HCT116 (cell line): Measurements from ENCODE around the gene RAB31. TPM values are rescaled to one million over a fixed set of nuclear protein-coding genes. Genes with fewer than 3 reads are reported as not detected.

Experiments used
- ATAC-seq: fragments of 200-7000 bp; cut with Tn5 transposase; 2 replicates; pipeline ENCODE4 v1.9.1; 2020; ENCODE audit warnings: mild to moderate bottlenecking, moderate library complexity
- BruUV-seq: library from RNA; stranded (reverse); fragments of 400-500 nt; replicated peaks from 2 replicates; lab custom pipeline; 2021; lab: Mats Ljungman, UMichigan
- CTCF ChIA-PET: fragments of 300-600 bp; sonication (Branson Sonifier 250); formaldehyde crosslinking; loops from one replicate; lab custom pipeline; 2021; ENCODE audit warnings: antibody characterized with exemption; lab: Charles Lee
- POLR2A ChIA-PET: fragments of 300-600, 350-600 bp; sonication (Branson Sonifier 250); formaldehyde crosslinking; loops from one replicate; lab custom pipeline; 2021; ENCODE audit warnings: antibody characterized with exemption; lab: Charles Lee
- RAD21 ChIA-PET, 2 experiments: fragments of 300-600 bp; sonication (Branson Sonifier 250); formaldehyde crosslinking; loops; one replicate each; lab custom pipeline; 2023; ENCODE audit warnings: low total read pairs in 2 of 2; ENCODE audit not compliant: uncharacterized antibody in 2 of 2, unreplicated experiment in 2 of 2, low non-redundant PET in 1 of 2; lab: Charles Lee
- DNase-seq: peaks from one replicate; pipeline ENCODE4 v3.0.0-alpha.2; 2010; ENCODE audit warnings: low read depth, low spot score
- H2AFZ ChIP-seq: fragments of 200-600 bp; shearing (Covaris generic), sonication (generic); 2 replicates; pipeline ENCODE4 v1.6.1; 2017; ENCODE audit warnings: low read depth, mixed run types, mixed read lengths, antibody characterized with exemption, low read length; ENCODE audit not compliant: poor library complexity, severe bottlenecking
- H3K27ac ChIP-seq: 2 replicates; pipeline ENCODE4 v1.5.1; 2012; ENCODE audit warnings: low read depth, low read length
- H3K27me3 ChIP-seq: fragments of 200-600 bp; sonication (generic); 2 replicates; pipeline ENCODE4 v1.6.1; 2016; ENCODE audit warnings: mixed run types, low read length, mixed read lengths; ENCODE audit not compliant: insufficient read depth
- H3K36me3 ChIP-seq, 2 experiments: fragments of 200-500 bp in 1 of 2; fragments of 200-600 bp in 1 of 2; sonication (Bioruptor generic) in 1 of 2; sonication (generic) in 1 of 2; 2 replicates each; pipeline versions ENCODE4 v1.5.1 to v1.6.1; 2014 to 2016; ENCODE audit warnings: low read length in 2 of 2, inconsistent platforms in 1 of 2, mixed read lengths in 1 of 2, mixed run types in 1 of 2; ENCODE audit not compliant: insufficient read depth in 2 of 2, control insufficient read depth in 1 of 2
- H3K4me1 ChIP-seq, 2 experiments: fragments of 200-600 bp in 1 of 2; sonication (generic) in 1 of 2; 2 replicates each; pipeline versions ENCODE4 v1.5.1 to v1.6.1; 2012 to 2017; ENCODE audit warnings: low read length in 2 of 2, inconsistent platforms in 1 of 2, mild to moderate bottlenecking in 1 of 2, mixed read lengths in 1 of 2, mixed run types in 1 of 2, moderate library complexity in 1 of 2; ENCODE audit not compliant: insufficient read depth in 2 of 2, control insufficient read depth in 1 of 2
- H3K4me2 ChIP-seq: fragments of 200-600 bp; sonication (generic); 2 replicates; pipeline ENCODE4 v1.6.1; 2017; ENCODE audit warnings: mixed run types, low read length, mixed read lengths
- H3K4me3 ChIP-seq, 2 experiments: fragments of 200-600 bp in 1 of 2; sonication (generic) in 1 of 2; replicated peaks in 1 of 2; 2 replicates each; pipeline ENCODE4 v1.5.1; 2011 to 2016; ENCODE audit warnings: low read length in 2 of 2, control low read depth in 1 of 2, low read depth in 1 of 2, mild to moderate bottlenecking in 1 of 2, mixed read lengths in 1 of 2, mixed run types in 1 of 2
- H3K79me2 ChIP-seq: fragments of 200-600 bp; sonication (generic); 2 replicates; pipeline ENCODE4 v1.6.1; 2017; ENCODE audit warnings: mild to moderate bottlenecking, mixed run types, low read length, moderate library complexity, mixed read lengths; ENCODE audit not compliant: insufficient read depth
- H3K9ac ChIP-seq: fragments of 200-600 bp; sonication (generic); 2 replicates; pipeline ENCODE4 v1.6.1; 2016; ENCODE audit warnings: low read length, mixed read lengths
- H3K9me2 ChIP-seq: fragments of 200-600 bp; sonication (generic), shearing (Covaris generic); 2 replicates; pipeline ENCODE4 v1.6.1; 2017; ENCODE audit warnings: mixed run types, mild to moderate bottlenecking, moderate library complexity; ENCODE audit not compliant: insufficient read depth
- H3K9me3 ChIP-seq, 2 experiments: fragments of 200-500 bp in 1 of 2; fragments of 200-600 bp in 1 of 2; sonication (Bioruptor generic) in 1 of 2; sonication (generic) in 1 of 2; 2 replicates each; pipeline ENCODE4 v1.6.1; 2014 to 2017; ENCODE audit warnings: low read length in 2 of 2, mixed read lengths in 2 of 2, inconsistent platforms in 1 of 2, low read depth in 1 of 2, mild to moderate bottlenecking in 1 of 2, mixed run types in 1 of 2, moderate library complexity in 1 of 2; ENCODE audit not compliant: control insufficient read depth in 1 of 2, insufficient read depth in 1 of 2
- H4K20me1 ChIP-seq: fragments of 200-600 bp; sonication (generic), shearing (Covaris generic); 2 replicates; pipeline ENCODE4 v1.6.1; 2017; ENCODE audit warnings: mixed run types, mild to moderate bottlenecking, moderate library complexity; ENCODE audit not compliant: insufficient read depth
- CEBPB ChIP-seq: IDR thresholded peaks from 2 replicates; pipeline ENCODE4 v1.6.1; 2012; ENCODE audit warnings: low read depth
- CTCF ChIP-seq, 3 experiments: fragments of 200-600 bp in 1 of 3; sonication (generic) in 1 of 3; IDR thresholded peaks in 2 of 3; conservative IDR thresholded peaks in 1 of 3; 2 replicates each; pipeline ENCODE4 v1.5.1; 2012 to 2017; ENCODE audit warnings: low read depth in 2 of 3, low read length in 2 of 3, antibody characterized with exemption in 1 of 3, borderline replicate concordance in 1 of 3, control low read depth in 1 of 3, mild to moderate bottlenecking in 1 of 3, mixed read lengths in 1 of 3, mixed run types in 1 of 3, moderate library complexity in 1 of 3; ENCODE audit not compliant: insufficient read depth in 1 of 3
- FOSL1 ChIP-seq: IDR thresholded peaks from 2 replicates; pipeline ENCODE4 v1.6.1; 2012; ENCODE audit warnings: low read depth
- JUND ChIP-seq: IDR thresholded peaks from 2 replicates; pipeline ENCODE4 v1.6.1; 2012
- MAX ChIP-seq: IDR thresholded peaks from 2 replicates; pipeline ENCODE4 v1.6.1; 2012
- RAD21 ChIP-seq: IDR thresholded peaks from 2 replicates; pipeline ENCODE4 v1.6.1; 2012; ENCODE audit warnings: low read depth, mild to moderate bottlenecking
- SP1 ChIP-seq: IDR thresholded peaks from 2 replicates; pipeline ENCODE4 v1.6.1; 2012; ENCODE audit warnings: low read depth
- TCF7L2 ChIP-seq: IDR thresholded peaks from 2 replicates; pipeline ENCODE4 v1.7.0; 2011; ENCODE audit warnings: borderline replicate concordance, inconsistent platforms; ENCODE audit not compliant: insufficient read depth, insufficient read length; ENCODE audit errors: extremely low read depth
- YY1 ChIP-seq: IDR thresholded peaks from 2 replicates; pipeline ENCODE4 v1.6.1; 2011; ENCODE audit warnings: low read length, low read depth, moderate library complexity, mild to moderate bottlenecking; ENCODE audit not compliant: insufficient replicate concordance; ENCODE audit errors: extremely low read depth
- ZBTB33 ChIP-seq: IDR thresholded peaks from 2 replicates; pipeline ENCODE4 v1.6.1; 2011; ENCODE audit warnings: mild to moderate bottlenecking, low read length, moderate library complexity; ENCODE audit not compliant: insufficient replicate concordance; ENCODE audit errors: extremely low read depth
- ZFX ChIP-seq: fragments of 450-650 bp; IDR thresholded peaks from 2 replicates; pipeline ENCODE4 v1.6.1; 2017
- intact Hi-C: fragments of 100-400 bp; cut with micrococcal nuclease; formaldehyde crosslinking; loops from 2 replicates; pipeline ENCODE4 v1.10.0; 2022
- total RNA-seq: library from RNA; stranded (reverse); gene quantifications from one replicate; pipeline ENCODE4 v1.2.1, GENCODE V29; 2021; ENCODE audit not compliant: unreplicated experiment

The RAB31 gene
- total RNA-seq, 1 experiment from 2014 or later, result 46.9 TPM

- TF ChIP-seq TCF7L2 (no peak), JUND (no peak), ZFX (no peak), SP1 (no peak), FOSL1 (no peak), RAD21 (no peak)
Measured at GRCh38 chr18:9726175-9726574, 18.1 kb downstream of the RAB31 start (continued).

- no peak overlapping the region for H3K9ac ChIP-seq
- H3K9me3 ChIP-seq, result no peaks in the 10 kb centered on the region
- 0 out of 2 replicates have a peak, but pooled peaks cover 3% of the 10 kb centered on the region for H3K79me2 ChIP-seq
- H2AFZ ChIP-seq, result no peak overlapping the region
- H3K27me3 ChIP-seq, result no peaks in the 10 kb centered on the region
- H3K4me1 ChIP-seq, result peaks cover 6 to 15% of the 10 kb centered on the region in 2 experiments; a peak in 3 of 4 replicates
- RAD21 ChIA-PET, result no interaction called here
- CTCF ChIA-PET, result no interaction called here
- POLR2A ChIA-PET, result interaction anchor here (1.1 kb wide), 1 partner anchor 29 kb away, joined by 3 read pairs; no protein-coding TSS in a partner anchor
- no peaks in the 10 kb centered on the region for H3K9me2 ChIP-seq
- H3K36me3 ChIP-seq, result peaks cover 0 to 3% of the 10 kb centered on the region in 2 experiments; a peak in 1 of 4 replicates
- H3K4me3 ChIP-seq, result no peak overlapping the region
- BruUV-seq, result no TSS peak
- no peak for DNase-seq
- no peak overlapping the region for H3K4me2 ChIP-seq
- intact Hi-C loops, result no loop called here
- TF ChIP-seq RAD21 (no peak), TCF7L2 (no peak)
- TF ChIP-seq, all 23 proteins: peak for 0
- H3K27ac ChIP-seq, result no peak overlapping the region
- no peak for ATAC-seq
- H4K20me1 ChIP-seq, result no peaks in the 10 kb centered on the region; the same call in 1 of the 2 replicates
Measured at GRCh38 chr18:9726936-9727335, 18.8 kb downstream of the RAB31 start.

GRCh38 chr18:9730786-9731185, 22.7 kb downstream of the RAB31 start:
- no TSS peak for BruUV-seq
- TF ChIP-seq MAX, result no peak
- TF ChIP-seq JUND, result no peak
- no peak for TF ChIP-seq CEBPB
- no peak for TF ChIP-seq ZBTB33
- no peak for TF ChIP-seq YY1
- no peak for TF ChIP-seq CTCF (IDR thresholded peaks at IDR 0.05 in 2 of 3, conservative IDR thresholded peaks at IDR 0.05 in 1 of 3; ENCODE audit: borderline replicate concordance in 1 of 3, insufficient read depth in 1 of 3, low read depth in 2 of 3, low read length in 2 of 3)

More at GRCh38 chr18:9730786-9731185, 22.7 kb downstream of the RAB31 start:
- ATAC-seq (no peak), DNase-seq (no peak)
- Histone ChIP-seq H3K9ac (no peak overlapping the region), H3K4me3 (no peak overlapping the region), H3K9me2 (no peaks in the 10 kb centered on the region), H3K27ac (no peak overlapping the region), H4K20me1 (no peaks in the 10 kb centered on the region; the same call in 1 of the 2 replicates), H3K4me1 (peaks cover 0 to 12% of the 10 kb centered on the region in 2 experiments; a peak in 1 of 4 replicates), H3K4me2 (no peak overlapping the region), H3K79me2 (no peaks in the 10 kb centered on the region), H3K27me3 (peaks cover 5% of the 10 kb centered on the region; the same call in 1 of the 2 replicates), H3K9me3 (no peaks in the 10 kb centered on the region), H2AFZ (no peak overlapping the region), H3K36me3 (no peaks in the 10 kb centered on the region)
- POLR2A ChIA-PET, result no interaction called here
- CTCF ChIA-PET, result no interaction called here
- intact Hi-C loops, result no loop called here
- RAD21 ChIA-PET, result no interaction called here
